Activated CD8-positive, alpha-beta memory T cell treated with anti-CD3 and anti-CD28 coated beads for 24 hours (primary cell): ENCODE measurements around the gene NBR1.
A peak's percentile ranks its signal among the peaks of the same experiment; 100 is the strongest.
"Not testable (repeated sequence)": the region's sequence is repeated elsewhere in the genome, so short reads cannot be mapped to it uniquely, and the experiment has no call there.

Experiments used
- DNase-seq: peaks from one replicate; pipeline ENCODE4 v3.0.0-alpha.2; 2020

Gene NBR1

GRCh38 chr17:43170766-43171585 is at the start of gene NBR1:
Gene NBR1 (plus strand): TSS chr17:43171214. CDS start chr17:43175800, 4,586 bp downstream.
- DNase-seq, result peak; percentile 97

DNA sequence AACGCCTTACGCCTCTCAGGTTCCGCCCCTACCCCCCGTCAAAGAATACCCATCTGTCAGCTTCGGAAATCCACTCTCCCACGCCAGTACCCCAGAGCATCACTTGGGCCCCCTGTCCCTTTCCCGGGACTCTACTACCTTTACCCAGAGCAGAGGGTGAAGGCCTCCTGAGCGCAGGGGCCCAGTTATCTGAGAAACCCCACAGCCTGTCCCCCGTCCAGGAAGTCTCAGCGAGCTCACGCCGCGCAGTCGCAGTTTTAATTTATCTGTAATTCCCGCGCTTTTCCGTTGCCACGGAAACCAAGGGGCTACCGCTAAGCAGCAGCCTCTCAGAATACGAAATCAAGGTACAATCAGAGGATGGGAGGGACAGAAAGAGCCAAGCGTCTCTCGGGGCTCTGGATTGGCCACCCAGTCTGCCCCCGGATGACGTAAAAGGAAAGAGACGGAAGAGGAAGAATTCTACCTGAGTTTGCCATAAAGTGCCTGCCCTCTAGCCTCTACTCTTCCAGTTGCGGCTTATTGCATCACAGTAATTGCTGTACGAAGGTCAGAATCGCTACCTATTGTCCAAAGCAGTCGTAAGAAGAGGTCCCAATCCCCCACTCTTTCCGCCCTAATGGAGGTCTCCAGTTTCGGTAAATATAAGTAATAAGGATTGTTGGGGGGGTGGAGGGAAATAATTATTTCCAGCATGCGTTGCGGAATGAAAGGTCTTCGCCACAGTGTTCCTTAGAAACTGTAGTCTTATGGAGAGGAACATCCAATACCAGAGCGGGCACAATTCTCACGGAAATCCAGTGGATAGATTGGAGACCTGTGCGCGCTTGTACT is 45.7 kb upstream of the NBR1 start, which contains the start of gene BRCA1:
Gene BRCA1 (minus strand): TSS at position 232 of the 834 bp plus-strand sequence. CDS start 1,268 bp downstream, outside the sequence.
- peak; percentile 94 for DNase-seq

GRCh38 chr17:43125967-43126910 is 44.8 kb upstream of the NBR1 start:
- DNase-seq, result peak; percentile 58

- peak; percentile 48 for DNase-seq
Measured at GRCh38 chr17:43126911-43127290, 44.1 kb upstream of the NBR1 start.

DNA sequence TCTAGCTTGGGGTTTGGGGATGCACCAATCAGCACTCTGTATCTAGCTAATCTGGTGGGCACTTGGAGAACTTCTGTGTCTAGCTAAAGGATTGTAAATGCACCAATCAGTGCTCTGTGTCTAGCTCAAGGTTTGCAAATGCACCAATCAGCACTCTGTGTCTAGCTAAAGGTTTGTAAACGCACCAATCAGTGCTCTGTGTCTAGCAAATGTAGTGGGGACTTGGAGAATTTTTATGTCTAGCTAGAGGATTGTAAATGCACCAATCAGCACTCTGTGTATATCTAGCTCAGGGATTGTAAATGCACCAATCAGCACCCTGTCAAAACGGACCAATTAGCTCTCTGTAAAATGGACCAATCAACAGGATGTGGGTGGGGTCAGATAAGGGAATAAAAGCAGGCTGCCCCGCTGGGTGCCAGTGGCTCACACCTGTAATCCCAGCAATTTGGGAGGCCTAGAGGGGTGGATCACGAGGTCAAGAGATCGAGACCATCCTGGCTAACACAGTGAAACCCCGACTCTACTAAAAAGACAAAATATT is 43.6 kb upstream of the NBR1 start:
- peak; percentile 41 for DNase-seq

GRCh38 chr17:43129671-43130010 is 41.4 kb upstream of the NBR1 start:
- DNase-seq, result no peak

GRCh38 chr17:43132117-43132516 is 38.9 kb upstream of the NBR1 start:
- DNase-seq, result no peak

- DNase-seq, result not testable (repeated sequence)
Measured at GRCh38 chr17:43133439-43133838, 37.6 kb upstream of the NBR1 start.

- peak; percentile 47 for DNase-seq
Measured at GRCh38 chr17:43134774-43135453, 36.1 kb upstream of the NBR1 start.

DNA sequence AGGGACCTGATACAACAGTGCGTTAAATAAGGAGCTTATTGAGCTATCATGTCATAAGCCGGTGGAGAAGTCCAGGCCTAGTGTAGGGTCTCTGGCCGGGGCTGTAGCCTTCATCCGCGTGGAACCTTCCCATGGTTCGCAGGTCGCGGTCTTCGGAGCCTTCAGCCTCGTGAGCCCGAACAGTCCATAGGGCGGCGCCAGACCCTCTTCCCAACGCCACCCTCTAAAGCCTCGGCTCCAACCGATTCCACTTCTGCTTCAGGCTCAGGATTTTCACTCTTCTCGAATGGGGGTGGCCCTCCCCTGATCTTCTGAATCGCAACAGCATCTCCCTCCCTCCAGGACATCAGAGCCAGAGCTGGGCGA is 35.6 kb upstream of the NBR1 start:
- no peak for DNase-seq

DNA sequence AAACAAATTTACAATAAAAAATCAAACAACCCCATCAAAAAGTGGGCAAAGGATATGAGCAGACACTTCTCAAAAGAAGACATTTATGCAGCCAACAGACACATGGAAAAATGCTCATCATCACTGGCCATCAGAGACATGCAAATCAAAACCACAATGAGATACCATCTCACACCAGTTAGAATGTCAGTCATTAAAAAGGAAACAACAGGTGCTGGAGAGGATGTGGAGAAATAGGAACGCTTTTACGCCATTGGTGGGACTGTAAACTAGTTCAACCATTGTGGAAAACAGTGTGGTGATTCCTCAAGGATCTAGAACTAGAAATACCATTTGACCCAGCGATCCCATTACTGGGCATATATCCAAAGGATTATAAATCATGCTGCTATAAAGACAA is 34.4 kb upstream of the NBR1 start:
- not testable (repeated sequence) for DNase-seq

GRCh38 chr17:43138531-43138930 is 32.5 kb upstream of the NBR1 start:
- peak; percentile 48 for DNase-seq

DNA sequence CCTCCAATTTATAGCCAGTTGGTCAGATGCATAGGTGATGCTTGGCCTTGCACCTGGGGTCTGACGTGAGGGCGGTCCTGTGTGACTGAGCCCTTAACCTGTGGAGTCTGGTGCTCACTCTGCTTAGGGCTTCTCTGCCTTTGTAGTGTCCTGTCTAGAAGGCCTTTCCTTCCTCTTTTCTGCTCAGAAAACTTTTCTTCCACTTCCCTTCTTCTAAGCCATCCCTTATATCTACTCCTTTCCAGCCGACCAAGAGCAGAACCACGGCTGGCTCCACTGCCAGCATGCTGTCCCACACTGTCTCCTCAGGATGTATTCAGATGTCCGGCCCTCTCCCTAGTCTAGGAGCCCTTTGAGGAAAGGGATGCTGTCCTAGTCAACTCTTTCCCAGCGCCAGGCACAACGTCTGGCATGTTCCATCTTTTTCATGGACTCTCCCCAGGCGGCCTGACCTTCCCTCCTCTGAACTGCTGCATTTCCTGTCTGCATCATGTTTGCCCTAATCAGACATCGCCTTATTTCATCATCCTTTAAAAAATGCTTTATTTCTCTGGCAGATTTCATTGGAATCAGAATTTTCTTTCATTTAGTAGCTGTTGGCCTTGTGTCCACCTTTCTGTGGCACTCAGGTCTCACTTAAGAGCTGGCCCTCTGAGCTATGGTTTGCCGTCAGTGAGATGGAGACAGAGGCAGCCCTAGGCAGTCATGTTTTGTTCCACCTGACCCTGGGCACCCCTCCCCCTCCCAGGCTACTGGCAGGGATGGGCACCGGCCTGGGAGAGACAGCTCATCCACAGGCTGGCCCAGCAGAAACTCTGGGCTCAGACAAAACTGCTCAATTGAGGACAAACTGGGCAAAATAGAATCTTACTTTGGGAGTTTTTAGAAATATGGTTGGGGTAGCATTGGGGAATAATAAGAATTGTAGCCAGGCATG is 30.4 kb upstream of the NBR1 start:
- DNase-seq, result peak; percentile 32

GRCh38 chr17:43142153-43142552 is 28.9 kb upstream of the NBR1 start:
- DNase-seq, result peak; percentile 28

DNA sequence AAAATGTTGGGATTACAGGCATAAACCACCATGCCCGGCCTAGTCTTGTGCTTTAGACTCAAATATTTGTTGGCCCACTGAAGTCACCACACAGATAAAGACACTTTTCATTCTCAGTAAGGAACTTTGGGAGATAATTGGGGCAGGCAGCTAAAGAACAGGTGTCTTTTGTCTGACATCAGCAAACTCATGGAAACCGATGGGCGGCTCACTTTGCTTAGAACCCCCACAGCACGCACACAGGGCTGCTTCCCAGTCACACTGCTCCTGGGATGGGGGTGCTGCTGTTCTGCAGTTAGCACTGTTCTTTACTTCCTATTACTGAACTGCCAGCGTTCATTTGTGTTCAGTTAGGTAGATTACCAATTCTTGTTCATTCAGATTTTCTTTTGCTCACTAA is 27.8 kb upstream of the NBR1 start:
- DNase-seq, result peak; percentile 33

DNA sequence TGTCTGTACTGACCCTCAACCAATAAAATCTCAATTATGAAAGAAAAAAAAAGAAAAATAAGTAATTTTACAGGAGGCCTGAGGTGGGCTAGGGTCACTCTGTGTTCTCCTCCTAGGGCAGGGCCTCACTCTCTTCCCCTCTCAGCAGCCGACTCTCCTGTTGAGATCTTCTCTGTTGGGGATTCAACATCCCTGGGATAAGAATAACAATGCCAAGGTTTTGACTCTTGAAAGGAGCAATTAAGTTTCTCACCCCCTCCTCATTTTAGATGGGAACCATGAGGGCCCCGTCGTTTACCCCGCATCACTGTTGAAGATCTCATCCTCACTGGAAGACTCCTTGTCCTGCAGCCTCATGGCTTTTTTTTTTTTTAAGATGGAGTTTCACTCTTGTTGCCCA is 24.4 kb upstream of the NBR1 start:
- DNase-seq, result peak; percentile 33

DNA sequence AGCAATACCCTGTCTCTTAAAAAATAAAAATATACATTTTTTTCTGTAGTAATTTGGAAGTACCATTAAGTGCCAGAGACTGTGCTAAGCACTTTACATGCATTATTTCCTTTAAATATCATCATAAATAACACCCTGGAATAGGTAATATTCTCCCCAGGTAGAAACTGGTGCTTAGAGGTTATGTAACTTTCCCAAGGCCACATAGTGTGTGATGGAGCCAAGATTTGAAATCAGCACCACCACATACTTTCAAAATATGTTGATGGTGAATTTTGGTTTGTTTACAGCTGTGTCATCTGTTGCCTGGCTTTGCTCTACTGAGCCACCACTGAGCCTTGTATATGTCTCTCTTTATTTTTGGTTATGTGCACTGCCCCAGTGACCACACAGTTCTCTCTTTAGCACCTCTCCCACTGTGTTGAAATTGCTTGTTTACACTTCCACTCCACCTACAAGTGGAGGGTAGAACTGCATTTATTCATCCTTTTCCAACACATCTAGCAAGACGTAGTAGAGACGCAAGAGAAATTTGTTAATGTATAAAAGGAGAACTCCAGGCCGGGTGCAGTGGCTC is 19.0 kb upstream of the NBR1 start:
- DNase-seq, result no peak

GRCh38 chr17:43153197-43153835 is 17.7 kb upstream of the NBR1 start:
- DNase-seq, result not testable (repeated sequence)

DNA sequence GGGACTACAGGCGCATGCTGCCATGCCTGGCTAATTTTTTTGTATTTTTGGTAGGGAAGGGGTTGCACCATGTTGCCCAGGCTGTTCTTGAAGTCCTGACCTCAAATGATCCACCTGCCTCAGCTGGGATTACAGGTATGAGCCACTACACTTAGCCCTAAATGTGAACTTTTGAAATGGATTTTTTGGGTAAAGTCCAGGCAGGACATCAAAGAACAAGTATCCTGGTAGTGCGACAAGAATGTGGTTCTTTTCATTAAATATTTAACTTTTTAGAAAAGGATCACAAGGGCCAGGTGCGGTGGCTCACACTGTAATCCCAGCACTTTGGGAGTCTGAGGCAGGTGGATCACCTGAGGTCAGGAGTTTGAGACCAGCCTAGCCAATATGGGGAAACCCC is 15.3 kb upstream of the NBR1 start:
- DNase-seq, result no peak

DNA sequence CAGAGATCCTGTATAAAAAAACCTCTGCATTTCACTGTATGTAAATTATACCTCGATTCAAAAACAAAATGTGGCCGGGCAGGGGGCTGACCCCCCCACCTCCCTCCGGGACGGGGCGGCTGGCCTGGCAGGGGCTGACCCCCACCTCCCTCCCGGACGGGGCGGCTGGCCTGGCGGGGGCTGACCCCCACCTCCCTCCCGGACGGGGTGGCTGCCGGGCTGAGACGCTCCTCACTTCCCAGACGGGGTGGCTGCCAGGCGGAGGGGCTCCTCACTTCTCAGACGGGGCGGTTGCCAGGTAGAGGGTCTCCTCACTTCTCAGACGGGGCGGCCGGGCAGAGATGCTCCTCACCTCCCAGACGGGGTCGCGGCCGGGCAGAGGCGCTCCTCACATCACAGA is 11.8 kb upstream of the NBR1 start:
- DNase-seq, result peak; percentile 9
